Measurements from ENCODE around the gene TMA7. TPM values are rescaled to one million over a fixed set of nuclear protein-coding genes. Genes with fewer than 3 reads are reported as not detected.

The TMA7 gene
- total and polyA plus RNA-seq, 2 of the 13 experiments (the other 11 are each of a cell fraction or from before 2014, with no cell fraction given): 100 to 486 TPM

DNA sequence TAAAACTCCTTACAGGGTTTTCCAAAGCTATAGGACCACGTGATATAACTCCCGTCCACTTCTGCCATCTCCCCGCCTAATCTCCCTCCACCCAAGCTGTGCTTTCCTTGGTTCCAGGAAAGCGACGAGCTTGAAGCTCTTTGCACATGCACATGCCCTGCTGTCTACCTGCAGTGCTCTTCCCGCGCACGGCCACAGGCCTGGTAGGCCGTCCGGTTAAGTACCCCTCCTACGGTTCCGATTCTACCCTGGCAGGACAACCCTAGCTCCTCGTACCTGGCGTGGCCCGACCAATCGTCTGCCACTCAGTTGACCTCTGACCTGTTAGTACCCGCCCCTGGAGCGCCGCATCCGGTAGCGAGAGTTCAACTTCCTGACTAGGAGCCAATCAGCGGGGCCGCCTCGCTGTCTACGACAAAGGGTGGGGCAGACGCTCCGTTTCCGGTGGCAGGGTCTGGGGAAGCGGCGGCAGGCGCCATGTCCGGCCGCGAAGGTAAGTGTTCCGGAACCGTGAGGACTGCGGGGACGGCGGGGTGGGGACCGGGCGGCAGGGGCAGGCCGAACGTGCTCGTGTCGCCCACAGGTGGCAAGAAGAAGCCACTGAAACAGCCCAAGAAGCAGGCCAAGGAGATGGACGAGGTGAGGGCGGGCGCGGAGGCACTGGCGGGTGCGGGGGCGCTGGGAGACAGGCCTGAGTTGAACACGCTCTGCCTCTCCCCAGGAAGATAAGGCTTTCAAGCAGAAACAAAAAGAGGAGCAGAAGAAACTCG, at the start of gene TMA7, which contains the start of gene CCDC51 (continued):
- no peak for TF ChIP-seq ZNF629 (CRISPR knock-in tag; conservative IDR thresholded peaks at IDR 0.05)
- TF ChIP-seq, protein P1, sequence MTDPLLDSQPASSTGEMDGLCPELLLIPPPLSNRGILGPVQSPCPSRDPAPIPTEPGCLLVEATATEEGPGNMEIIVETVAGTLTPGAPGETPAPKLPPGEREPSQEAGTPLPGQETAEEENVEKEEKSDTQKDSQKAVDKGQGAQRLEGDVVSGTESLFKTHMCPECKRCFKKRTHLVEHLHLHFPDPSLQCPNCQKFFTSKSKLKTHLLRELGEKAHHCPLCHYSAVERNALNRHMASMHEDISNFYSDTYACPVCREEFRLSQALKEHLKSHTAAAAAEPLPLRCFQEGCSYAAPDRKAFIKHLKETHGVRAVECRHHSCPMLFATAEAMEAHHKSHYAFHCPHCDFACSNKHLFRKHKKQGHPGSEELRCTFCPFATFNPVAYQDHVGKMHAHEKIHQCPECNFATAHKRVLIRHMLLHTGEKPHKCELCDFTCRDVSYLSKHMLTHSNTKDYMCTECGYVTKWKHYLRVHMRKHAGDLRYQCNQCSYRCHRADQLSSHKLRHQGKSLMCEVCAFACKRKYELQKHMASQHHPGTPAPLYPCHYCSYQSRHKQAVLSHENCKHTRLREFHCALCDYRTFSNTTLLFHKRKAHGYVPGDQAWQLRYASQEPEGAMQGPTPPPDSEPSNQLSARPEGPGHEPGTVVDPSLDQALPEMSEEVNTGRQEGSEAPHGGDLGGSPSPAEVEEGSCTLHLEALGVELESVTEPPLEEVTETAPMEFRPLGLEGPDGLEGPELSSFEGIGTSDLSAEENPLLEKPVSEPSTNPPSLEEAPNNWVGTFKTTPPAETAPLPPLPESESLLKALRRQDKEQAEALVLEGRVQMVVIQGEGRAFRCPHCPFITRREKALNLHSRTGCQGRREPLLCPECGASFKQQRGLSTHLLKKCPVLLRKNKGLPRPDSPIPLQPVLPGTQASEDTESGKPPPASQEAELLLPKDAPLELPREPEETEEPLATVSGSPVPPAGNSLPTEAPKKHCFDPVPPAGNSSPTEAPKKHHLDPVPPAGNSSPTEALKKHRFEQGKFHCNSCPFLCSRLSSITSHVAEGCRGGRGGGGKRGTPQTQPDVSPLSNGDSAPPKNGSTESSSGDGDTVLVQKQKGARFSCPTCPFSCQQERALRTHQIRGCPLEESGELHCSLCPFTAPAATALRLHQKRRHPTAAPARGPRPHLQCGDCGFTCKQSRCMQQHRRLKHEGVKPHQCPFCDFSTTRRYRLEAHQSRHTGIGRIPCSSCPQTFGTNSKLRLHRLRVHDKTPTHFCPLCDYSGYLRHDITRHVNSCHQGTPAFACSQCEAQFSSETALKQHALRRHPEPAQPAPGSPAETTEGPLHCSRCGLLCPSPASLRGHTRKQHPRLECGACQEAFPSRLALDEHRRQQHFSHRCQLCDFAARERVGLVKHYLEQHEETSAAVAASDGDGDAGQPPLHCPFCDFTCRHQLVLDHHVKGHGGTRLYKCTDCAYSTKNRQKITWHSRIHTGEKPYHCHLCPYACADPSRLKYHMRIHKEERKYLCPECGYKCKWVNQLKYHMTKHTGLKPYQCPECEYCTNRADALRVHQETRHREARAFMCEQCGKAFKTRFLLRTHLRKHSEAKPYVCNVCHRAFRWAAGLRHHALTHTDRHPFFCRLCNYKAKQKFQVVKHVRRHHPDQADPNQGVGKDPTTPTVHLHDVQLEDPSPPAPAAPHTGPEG (CRISPR knock-in tag; IDR thresholded peaks at IDR 0.05): peak; percentile 17; the same call in 1 of the 2 replicates
- no peak for TF ChIP-seq FIP1L1 (IDR thresholded peaks at IDR 0.05; ENCODE audit: borderline replicate concordance, insufficient read depth, low read depth, low read length)
- no peak for TF ChIP-seq ZNF7 (CRISPR knock-in tag; IDR thresholded peaks at IDR 0.05)
- TF ChIP-seq STAT5B (CRISPR knock-in tag; IDR thresholded peaks at IDR 0.05): no peak
- TF ChIP-seq USF2 (IDR thresholded peaks at IDR 0.05; ENCODE audit: low read depth, low read length): 0 out of 2 replicates have a peak, but pooled peaks have one; percentile 11
- TF ChIP-seq USF2 (CRISPR knock-in tag; IDR thresholded peaks at IDR 0.05; ENCODE audit: borderline replicate concordance): peak; percentile 71
- TF ChIP-seq ZNF792 (CRISPR knock-in tag; IDR thresholded peaks at IDR 0.05): no peak; the same call in 1 of the 2 replicates
- peak; percentile 29 for TF ChIP-seq TEAD3 (CRISPR knock-in tag; optimal IDR thresholded peaks at IDR 0.05; ENCODE audit: borderline replicate concordance)
- TF ChIP-seq ZNF207 (IDR thresholded peaks at IDR 0.05; ENCODE audit: borderline replicate concordance): no peak
- peak; percentile 83 for TF ChIP-seq ZNF350 (CRISPR knock-in tag; IDR thresholded peaks at IDR 0.05; ENCODE audit: borderline replicate concordance, low read depth)
- TF ChIP-seq ZNF317 (CRISPR knock-in tag; IDR thresholded peaks at IDR 0.05): peak; percentile 82; the same call in 1 of the 2 replicates
- TF ChIP-seq HDAC1 (CRISPR knock-in tag; IDR thresholded peaks at IDR 0.05): peak; percentile 88
- no peak for TF ChIP-seq EHMT2 (IDR thresholded peaks at IDR 0.05; ENCODE audit: borderline replicate concordance, low read depth, low read length)
- peak; percentile 78; the same call in 1 of the 2 replicates for TF ChIP-seq MEF2D (CRISPR knock-in tag; IDR thresholded peaks at IDR 0.05)
- peak; percentile 67 for TF ChIP-seq IRX3 (CRISPR knock-in tag; IDR thresholded peaks at IDR 0.05; ENCODE audit: borderline replicate concordance, low read depth)
- peak; percentile 86 for TF ChIP-seq TAF1 (CRISPR knock-in tag; IDR thresholded peaks at IDR 0.05)
- TF ChIP-seq TRAFD1 (CRISPR knock-in tag; IDR thresholded peaks at IDR 0.05; ENCODE audit: borderline replicate concordance): no peak; the same call in 1 of the 2 replicates
- no peak for TF ChIP-seq MAF1 (CRISPR knock-in tag; IDR thresholded peaks at IDR 0.05; ENCODE audit: borderline replicate concordance)
- TF ChIP-seq SETDB1 (CRISPR knock-in tag; IDR thresholded peaks at IDR 0.05; ENCODE audit: borderline replicate concordance): no peak
